Measurements from ENCODE around the gene BCAP31. TPM values are rescaled to one million over a fixed set of nuclear protein-coding genes. Genes with fewer than 3 reads are reported as not detected.
A peak's percentile ranks its signal among the peaks of the same experiment; 100 is the strongest.

Gene BCAP31
- total RNA-seq, 4 donors from 2014 or later = 86.6 to 177 (median 102) TPM

DNA sequence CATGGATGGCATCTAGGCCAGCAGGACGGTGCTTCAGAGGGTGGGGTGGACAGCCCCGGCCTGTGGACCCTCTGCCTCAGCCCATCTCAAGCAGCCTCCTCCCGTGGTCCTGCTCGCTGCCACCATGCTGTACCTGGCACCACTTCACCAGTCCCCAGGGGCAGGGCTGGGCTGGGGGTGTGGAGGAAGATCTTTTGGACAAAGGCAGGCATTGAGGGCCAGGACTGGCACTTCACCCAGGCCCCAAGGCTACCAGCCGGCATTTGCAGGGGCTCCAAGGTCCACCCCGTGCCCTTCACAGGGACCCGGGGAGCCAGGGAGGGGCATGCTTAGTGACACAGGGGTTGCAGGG, 40.6 kb upstream of the BCAP31 start:
- peak overlapping the region in 1 of 2 donors; percentile 13 for H3K4me3 ChIP-seq
- no peak for TF ChIP-seq POLR2A (IDR thresholded peaks at IDR 0.05)
- TF ChIP-seq, protein P1, sequence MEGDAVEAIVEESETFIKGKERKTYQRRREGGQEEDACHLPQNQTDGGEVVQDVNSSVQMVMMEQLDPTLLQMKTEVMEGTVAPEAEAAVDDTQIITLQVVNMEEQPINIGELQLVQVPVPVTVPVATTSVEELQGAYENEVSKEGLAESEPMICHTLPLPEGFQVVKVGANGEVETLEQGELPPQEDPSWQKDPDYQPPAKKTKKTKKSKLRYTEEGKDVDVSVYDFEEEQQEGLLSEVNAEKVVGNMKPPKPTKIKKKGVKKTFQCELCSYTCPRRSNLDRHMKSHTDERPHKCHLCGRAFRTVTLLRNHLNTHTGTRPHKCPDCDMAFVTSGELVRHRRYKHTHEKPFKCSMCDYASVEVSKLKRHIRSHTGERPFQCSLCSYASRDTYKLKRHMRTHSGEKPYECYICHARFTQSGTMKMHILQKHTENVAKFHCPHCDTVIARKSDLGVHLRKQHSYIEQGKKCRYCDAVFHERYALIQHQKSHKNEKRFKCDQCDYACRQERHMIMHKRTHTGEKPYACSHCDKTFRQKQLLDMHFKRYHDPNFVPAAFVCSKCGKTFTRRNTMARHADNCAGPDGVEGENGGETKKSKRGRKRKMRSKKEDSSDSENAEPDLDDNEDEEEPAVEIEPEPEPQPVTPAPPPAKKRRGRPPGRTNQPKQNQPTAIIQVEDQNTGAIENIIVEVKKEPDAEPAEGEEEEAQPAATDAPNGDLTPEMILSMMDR (IDR thresholded peaks at IDR 0.05) = no peak
- no peaks in the 10 kb centered on the region for H3K9me3 ChIP-seq
- no peaks in the 10 kb centered on the region for H3K4me1 ChIP-seq
- no peaks in the 10 kb centered on the region for H3K36me3 ChIP-seq
- no peaks in the 10 kb centered on the region for H3K27me3 ChIP-seq
- peak; percentile 16 to 17 for DNase-seq
- peak overlapping the region in 1 of 2 donors; percentile 77 for H3K27ac ChIP-seq
- intact Hi-C loops (cut with DNase I; ENCODE audit: low total_unique reads) = loop anchor here (5.0 kb wide), 1 partner anchor 188 kb away; no protein-coding TSS in a partner anchor

DNA sequence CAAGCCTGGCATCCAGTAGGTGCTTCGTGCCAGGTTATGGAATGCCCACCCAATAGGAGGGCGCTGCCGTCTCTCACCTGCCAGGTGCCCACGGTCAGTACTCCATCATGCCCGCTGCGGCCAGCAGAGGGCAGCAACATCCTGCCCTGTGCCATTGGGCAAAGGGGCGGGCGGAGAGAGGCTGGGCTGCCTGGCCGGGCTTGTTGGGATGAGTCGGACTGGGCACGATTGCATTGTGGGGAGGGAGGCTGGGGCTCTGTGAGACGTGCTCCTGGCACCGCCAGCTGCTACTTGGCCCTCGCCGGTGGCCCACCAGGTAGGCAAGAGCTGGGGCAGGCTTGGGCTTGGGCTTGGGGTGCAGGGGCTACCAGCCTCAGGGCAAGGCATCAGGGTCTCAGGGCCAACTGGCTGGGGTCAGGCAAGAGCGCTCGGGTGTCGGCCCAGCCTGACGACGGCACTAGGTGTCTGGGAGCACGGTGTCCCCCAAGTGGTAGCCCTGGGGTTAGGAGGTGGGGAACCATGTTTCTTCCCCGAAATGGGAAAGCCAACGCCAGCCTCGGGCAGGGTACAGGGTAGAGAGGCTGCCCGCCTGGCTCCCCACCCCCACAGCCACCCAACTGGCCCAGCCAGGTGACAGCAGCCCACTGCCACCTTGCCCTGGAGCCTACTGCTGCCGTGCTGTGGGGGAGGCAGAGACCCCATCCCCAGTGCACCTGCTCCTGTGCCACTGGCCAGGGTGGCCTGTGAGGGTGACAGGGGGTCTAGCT, 40.0 kb upstream of the BCAP31 start, which contains the start of gene PLXNB3:
TSS of gene PLXNB3 (plus strand) at position 261 of the 767 bp plus-strand sequence. CDS start 1,287 bp downstream, outside the sequence.
- peak within 1 kb of the TSS; percentile 25 to 77 for H3K27ac ChIP-seq
- no peaks in the 10 kb centered on the region for H3K9me3 ChIP-seq
- TF ChIP-seq, protein P1 (IDR thresholded peaks at IDR 0.05) = peak; percentile 74 to 89 (median 80)
- peak in 1 of 2 donors; percentile 29 for TF ChIP-seq POLR2A (IDR thresholded peaks at IDR 0.05)
- no peaks in the 10 kb centered on the region for H3K4me1 ChIP-seq
- intact Hi-C loops (cut with DNase I; ENCODE audit: low total_unique reads) = loop anchor here (5.0 kb wide), 1 partner anchor 188 kb away; no protein-coding TSS in a partner anchor
- H3K27me3 ChIP-seq = no peaks in the 10 kb centered on the region
- no peaks in the 10 kb centered on the region for H3K36me3 ChIP-seq
- DNase-seq = peak; percentile 70 to 81
- peak within 1 kb of the TSS in 1 of 2 donors; percentile 13 for H3K4me3 ChIP-seq

DNA sequence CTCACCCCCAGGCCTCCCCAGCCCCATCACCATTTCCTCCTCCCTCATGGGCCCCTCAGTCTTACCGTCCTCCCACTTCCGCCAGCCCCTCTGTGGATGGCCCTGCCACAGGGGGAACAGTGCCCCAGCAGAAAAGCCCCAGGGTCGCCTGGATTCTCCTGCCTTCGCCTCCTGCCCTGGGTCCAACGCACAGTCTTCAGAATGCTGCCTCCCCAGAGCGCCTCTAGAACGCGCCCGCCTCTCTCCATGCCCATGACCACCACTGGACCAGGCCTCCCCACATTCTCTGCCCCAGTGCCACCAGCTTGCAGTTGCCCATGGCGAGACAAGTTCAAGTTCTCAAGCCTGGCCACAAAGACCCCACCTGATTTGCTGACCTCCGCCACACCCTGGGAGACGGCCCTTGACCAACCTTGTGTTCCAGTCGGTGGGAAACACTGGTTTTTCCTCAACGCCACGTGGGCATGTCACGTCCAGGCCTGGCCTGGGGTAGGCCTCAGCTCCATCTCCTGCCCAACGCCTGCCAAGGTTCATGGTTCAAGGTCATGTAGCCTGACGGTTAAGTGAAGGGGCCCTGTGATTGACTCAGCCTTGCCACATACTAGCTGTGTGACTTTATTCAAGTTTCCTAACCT, 39.2 kb upstream of the BCAP31 start:
- Histone ChIP-seq H3K9me3 (no peaks in the 10 kb centered on the region), H3K4me1 (no peaks in the 10 kb centered on the region), H3K36me3 (no peaks in the 10 kb centered on the region), H3K4me3 (no peak overlapping the region), H3K27me3 (no peaks in the 10 kb centered on the region), H3K27ac (no peak overlapping the region)
- DNase-seq = peak; percentile 14 to 16
- intact Hi-C loops (cut with DNase I; ENCODE audit: low total_unique reads) = loop anchor here (5.0 kb wide), 1 partner anchor 189 kb away; no protein-coding TSS in a partner anchor
- TF ChIP-seq, protein P1 (IDR thresholded peaks at IDR 0.05) = no peak
- TF ChIP-seq POLR2A (IDR thresholded peaks at IDR 0.05) = no peak

DNA sequence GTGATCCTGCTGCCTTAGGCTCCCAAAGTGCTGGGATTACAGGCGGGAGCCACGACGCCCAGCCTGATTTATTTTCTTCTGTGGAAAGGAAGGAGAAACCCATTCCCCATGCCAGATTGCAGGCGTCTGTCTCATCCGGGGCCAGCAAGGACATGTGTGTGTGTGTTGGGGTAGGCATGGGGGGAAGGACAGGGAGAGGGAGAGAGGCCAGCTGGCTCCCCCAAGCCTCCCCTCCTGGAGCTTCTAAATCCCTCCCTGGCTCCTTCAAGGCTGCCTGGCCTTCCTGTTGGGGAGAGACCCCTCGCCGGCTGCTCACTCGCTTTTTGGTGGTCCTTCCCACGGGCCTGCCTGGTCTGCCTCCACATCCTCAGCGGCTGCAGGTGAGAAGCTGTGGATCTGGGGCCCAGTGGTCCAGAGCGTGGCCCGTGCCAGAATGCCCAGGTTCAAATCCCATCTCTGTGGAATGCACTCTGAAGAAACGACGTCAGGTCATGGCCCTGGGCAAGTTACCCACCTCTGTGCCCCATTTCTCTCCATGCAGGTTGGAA, 38.5 kb upstream of the BCAP31 start:
- H3K4me3 ChIP-seq = no peak overlapping the region
- H3K9me3 ChIP-seq = no peaks in the 10 kb centered on the region
- no peak for DNase-seq
- H3K4me1 ChIP-seq = no peaks in the 10 kb centered on the region
- no peaks in the 10 kb centered on the region for H3K36me3 ChIP-seq
- H3K27me3 ChIP-seq = no peaks in the 10 kb centered on the region
- H3K27ac ChIP-seq = no peak overlapping the region
- TF ChIP-seq, protein P1 (IDR thresholded peaks at IDR 0.05) = no peak
- TF ChIP-seq POLR2A (IDR thresholded peaks at IDR 0.05) = no peak
- intact Hi-C loops (cut with DNase I; ENCODE audit: low total_unique reads) = loop anchor here (5.0 kb wide), 1 partner anchor 190 kb away; no protein-coding TSS in a partner anchor
